HCT116 (cell line): ENCODE results near the gene PTDSS2. TPM values are rescaled to one million over a fixed set of nuclear protein-coding genes. Genes with fewer than 3 reads are reported as not detected.

Experiments used
- ATAC-seq: fragments of 200-7000 bp; cut with Tn5 transposase; 2 replicates; pipeline ENCODE4 v1.9.1; 2020; ENCODE audit warnings: mild to moderate bottlenecking, moderate library complexity
- BruUV-seq: library from RNA; stranded (reverse); fragments of 400-500 nt; replicated peaks from 2 replicates; lab custom pipeline; 2021; lab: Mats Ljungman, UMichigan
- CTCF ChIA-PET: fragments of 300-600 bp; sonication (Branson Sonifier 250); formaldehyde crosslinking; loops from one replicate; lab custom pipeline; 2021; ENCODE audit warnings: antibody characterized with exemption; lab: Charles Lee
- POLR2A ChIA-PET: fragments of 300-600, 350-600 bp; sonication (Branson Sonifier 250); formaldehyde crosslinking; loops from one replicate; lab custom pipeline; 2021; ENCODE audit warnings: antibody characterized with exemption; lab: Charles Lee
- RAD21 ChIA-PET, 2 experiments: fragments of 300-600 bp; sonication (Branson Sonifier 250); formaldehyde crosslinking; loops; one replicate each; lab custom pipeline; 2023; ENCODE audit warnings: low total read pairs in 2 of 2; ENCODE audit not compliant: uncharacterized antibody in 2 of 2, unreplicated experiment in 2 of 2, low non-redundant PET in 1 of 2; lab: Charles Lee
- DNase-seq: peaks from one replicate; pipeline ENCODE4 v3.0.0-alpha.2; 2010; ENCODE audit warnings: low read depth, low spot score
- H2AFZ ChIP-seq: fragments of 200-600 bp; shearing (Covaris generic), sonication (generic); 2 replicates; pipeline ENCODE4 v1.6.1; 2017; ENCODE audit warnings: low read depth, mixed run types, mixed read lengths, antibody characterized with exemption, low read length; ENCODE audit not compliant: poor library complexity, severe bottlenecking
- H3K27ac ChIP-seq: 2 replicates; pipeline ENCODE4 v1.5.1; 2012; ENCODE audit warnings: low read depth, low read length
- H3K27me3 ChIP-seq: fragments of 200-600 bp; sonication (generic); 2 replicates; pipeline ENCODE4 v1.6.1; 2016; ENCODE audit warnings: mixed run types, low read length, mixed read lengths; ENCODE audit not compliant: insufficient read depth
- H3K36me3 ChIP-seq, 2 experiments: fragments of 200-500 bp in 1 of 2; fragments of 200-600 bp in 1 of 2; sonication (Bioruptor generic) in 1 of 2; sonication (generic) in 1 of 2; 2 replicates each; pipeline versions ENCODE4 v1.5.1 to v1.6.1; 2014 to 2016; ENCODE audit warnings: low read length in 2 of 2, inconsistent platforms in 1 of 2, mixed read lengths in 1 of 2, mixed run types in 1 of 2; ENCODE audit not compliant: insufficient read depth in 2 of 2, control insufficient read depth in 1 of 2
- H3K4me1 ChIP-seq, 2 experiments: fragments of 200-600 bp in 1 of 2; sonication (generic) in 1 of 2; 2 replicates each; pipeline versions ENCODE4 v1.5.1 to v1.6.1; 2012 to 2017; ENCODE audit warnings: low read length in 2 of 2, inconsistent platforms in 1 of 2, mild to moderate bottlenecking in 1 of 2, mixed read lengths in 1 of 2, mixed run types in 1 of 2, moderate library complexity in 1 of 2; ENCODE audit not compliant: insufficient read depth in 2 of 2, control insufficient read depth in 1 of 2
- H3K4me2 ChIP-seq: fragments of 200-600 bp; sonication (generic); 2 replicates; pipeline ENCODE4 v1.6.1; 2017; ENCODE audit warnings: mixed run types, low read length, mixed read lengths
- H3K4me3 ChIP-seq, 2 experiments: fragments of 200-600 bp in 1 of 2; sonication (generic) in 1 of 2; replicated peaks in 1 of 2; 2 replicates each; pipeline ENCODE4 v1.5.1; 2011 to 2016; ENCODE audit warnings: low read length in 2 of 2, control low read depth in 1 of 2, low read depth in 1 of 2, mild to moderate bottlenecking in 1 of 2, mixed read lengths in 1 of 2, mixed run types in 1 of 2
- H3K79me2 ChIP-seq: fragments of 200-600 bp; sonication (generic); 2 replicates; pipeline ENCODE4 v1.6.1; 2017; ENCODE audit warnings: mild to moderate bottlenecking, mixed run types, low read length, moderate library complexity, mixed read lengths; ENCODE audit not compliant: insufficient read depth
- H3K9ac ChIP-seq: fragments of 200-600 bp; sonication (generic); 2 replicates; pipeline ENCODE4 v1.6.1; 2016; ENCODE audit warnings: low read length, mixed read lengths
- H3K9me2 ChIP-seq: fragments of 200-600 bp; sonication (generic), shearing (Covaris generic); 2 replicates; pipeline ENCODE4 v1.6.1; 2017; ENCODE audit warnings: mixed run types, mild to moderate bottlenecking, moderate library complexity; ENCODE audit not compliant: insufficient read depth
- H3K9me3 ChIP-seq, 2 experiments: fragments of 200-500 bp in 1 of 2; fragments of 200-600 bp in 1 of 2; sonication (Bioruptor generic) in 1 of 2; sonication (generic) in 1 of 2; 2 replicates each; pipeline ENCODE4 v1.6.1; 2014 to 2017; ENCODE audit warnings: low read length in 2 of 2, mixed read lengths in 2 of 2, inconsistent platforms in 1 of 2, low read depth in 1 of 2, mild to moderate bottlenecking in 1 of 2, mixed run types in 1 of 2, moderate library complexity in 1 of 2; ENCODE audit not compliant: control insufficient read depth in 1 of 2, insufficient read depth in 1 of 2
- H4K20me1 ChIP-seq: fragments of 200-600 bp; sonication (generic), shearing (Covaris generic); 2 replicates; pipeline ENCODE4 v1.6.1; 2017; ENCODE audit warnings: mixed run types, mild to moderate bottlenecking, moderate library complexity; ENCODE audit not compliant: insufficient read depth
- ATF3 ChIP-seq: IDR thresholded peaks from 2 replicates; pipeline ENCODE4 v1.6.1; 2012
- CBX3 ChIP-seq: IDR thresholded peaks from 2 replicates; pipeline ENCODE4 v1.6.1; 2012; ENCODE audit warnings: low read depth
- JUND ChIP-seq: IDR thresholded peaks from 2 replicates; pipeline ENCODE4 v1.6.1; 2012
- POLR2AphosphoS5 ChIP-seq: IDR thresholded peaks from 2 replicates; pipeline ENCODE4 v1.6.1; 2011; ENCODE audit warnings: mild to moderate bottlenecking, low read depth, low read length, moderate library complexity
- REST ChIP-seq: IDR thresholded peaks from 2 replicates; pipeline ENCODE4 v1.6.1; 2012; ENCODE audit warnings: low read depth
- intact Hi-C: fragments of 100-400 bp; cut with micrococcal nuclease; formaldehyde crosslinking; loops from 2 replicates; pipeline ENCODE4 v1.10.0; 2022
- total RNA-seq: library from RNA; stranded (reverse); gene quantifications from one replicate; pipeline ENCODE4 v1.2.1, GENCODE V29; 2021; ENCODE audit not compliant: unreplicated experiment

PTDSS2 gene
- total RNA-seq, 1 experiment from 2014 or later: 40.1 TPM

GRCh38 chr11:418343-419247 lies 31.5 kb upstream of the PTDSS2 start:
- ChIA-PET CTCF (no interaction called here), POLR2A (no interaction called here), RAD21 (no interaction called here)
- H3K79me2 ChIP-seq: no peaks in the 10 kb centered on the region; the same call in 1 of the 2 replicates
- ATAC-seq (no peak), DNase-seq (no peak)
- peaks cover 19 to 33% of the 10 kb centered on the region in 2 experiments for H3K4me1 ChIP-seq
- intact Hi-C loops: no loop called here
- no peak overlapping the region for H3K4me3 ChIP-seq
- no peaks in the 10 kb centered on the region for H3K27me3 ChIP-seq
- TF ChIP-seq CBX3 (no peak), ATF3 (no peak), REST (no peak), POLR2AphosphoS5 (no peak), JUND (no peak)
- H3K9me3 ChIP-seq: no peaks in the 10 kb centered on the region
- no peak overlapping the region for H3K4me2 ChIP-seq
- no peaks in the 10 kb centered on the region for H4K20me1 ChIP-seq
- BruUV-seq: no TSS peak
- H3K9ac ChIP-seq: no peak overlapping the region
- H3K36me3 ChIP-seq: no peaks in the 10 kb centered on the region
- no peaks in the 10 kb centered on the region for H3K9me2 ChIP-seq
- no peak overlapping the region for H2AFZ ChIP-seq
- H3K27ac ChIP-seq: no peak overlapping the region
